Measurements from ENCODE around the gene RPUSD4.

GRCh38 chr11:126193038-126193478, 18.4 kb downstream of the RPUSD4 start:
- TF ChIP-seq CTCF (IDR thresholded peaks at IDR 0.05) (no peak), EZH2 (IDR thresholded peaks at IDR 0.05; ENCODE audit: borderline replicate concordance, insufficient read depth, low read depth, low read length, poor library complexity, severe bottlenecking) (no peak)

Data from B cell (primary cell).